WTC11 (cell line): Measurements from ENCODE around the gene USP10. TPM values are rescaled to one million over a fixed set of nuclear protein-coding genes. Genes with fewer than 3 reads are reported as not detected.

Experiments
- ATAC-seq: fragments of 200-7000 bp; cut with Tn5 transposase; 2 replicates; pipeline ENCODE4 v1.10.0; 2021; ENCODE audit warnings: mild to moderate bottlenecking, moderate library complexity
- CTCF ChIA-PET: fragments of 300-600 bp; sonication (Branson Sonifier 250); formaldehyde crosslinking; loops from one replicate; lab custom pipeline; 2021; ENCODE audit warnings: antibody characterized with exemption; lab: Charles Lee
- POLR2A ChIA-PET: fragments of 350-600 bp; sonication (Branson Sonifier 250); formaldehyde crosslinking; loops from one replicate; lab custom pipeline; 2021; ENCODE audit warnings: antibody characterized with exemption; lab: Charles Lee
- DNase-seq: peaks from one replicate; pipeline ENCODE4 v3.0.0; 2021; ENCODE audit warnings: low spot score
- H3K27ac Mint-ChIP-seq: 2 replicates; pipeline ENCODE4 v1.8.0; 2021; ENCODE audit warnings: mixed read lengths
- H3K27me3 Mint-ChIP-seq: 2 replicates; pipeline ENCODE4 v1.8.0; 2021; ENCODE audit warnings: low read depth, mild to moderate bottlenecking, moderate library complexity, mixed read lengths
- H3K36me3 Mint-ChIP-seq: 2 replicates; pipeline ENCODE4 v1.8.0; 2021; ENCODE audit warnings: mixed read lengths
- H3K4me1 Mint-ChIP-seq: 2 replicates; pipeline ENCODE4 v1.8.0; 2022; ENCODE audit warnings: mixed read lengths
- H3K4me3 Mint-ChIP-seq: 2 replicates; pipeline ENCODE4 v1.8.0; 2021; ENCODE audit warnings: mild to moderate bottlenecking, moderate library complexity, mixed read lengths
- H3K9me3 Mint-ChIP-seq: 2 replicates; pipeline ENCODE4 v1.8.0; 2021; ENCODE audit warnings: mixed read lengths
- AR ChIP-seq: fragments of 250-450 bp; sonication (Bioruptor Pico); IDR thresholded peaks from 2 replicates; pipeline ENCODE4 v1.9.0; 2021; ENCODE audit warnings: mild to moderate bottlenecking
- ARID4B ChIP-seq: sonication (generic); formaldehyde crosslinking; IDR thresholded peaks from 2 replicates; pipeline ENCODE4 v1.8.0; 2023; ENCODE audit warnings: missing genetic modification reagents, mild to moderate bottlenecking, borderline replicate concordance
- ATF1 ChIP-seq: sonication (generic); formaldehyde crosslinking; IDR thresholded peaks from 2 replicates; pipeline ENCODE4 v1.8.1; 2023; ENCODE audit warnings: mild to moderate bottlenecking, moderate library complexity, missing genetic modification reagents
- CREB1 ChIP-seq: sonication (generic); formaldehyde crosslinking; IDR thresholded peaks from 2 replicates; pipeline ENCODE4 v1.8.0; 2023; ENCODE audit warnings: mild to moderate bottlenecking, missing genetic modification reagents
- CREM ChIP-seq: sonication (generic); formaldehyde crosslinking; IDR thresholded peaks from 2 replicates; pipeline ENCODE4 v1.8.1; 2022; ENCODE audit warnings: mild to moderate bottlenecking, missing genetic modification reagents, moderate library complexity
- EMX1 ChIP-seq: fragments of 250-450 bp; sonication (Bioruptor Pico); IDR thresholded peaks from 2 replicates; pipeline ENCODE4 v1.8.0; 2021; ENCODE audit warnings: mild to moderate bottlenecking
- FOXJ3 ChIP-seq: sonication (generic); formaldehyde crosslinking; IDR thresholded peaks from 2 replicates; pipeline ENCODE4 v1.9.0; 2021; ENCODE audit warnings: missing genetic modification reagents, mild to moderate bottlenecking, borderline replicate concordance
- FOXK1 ChIP-seq: sonication (generic); formaldehyde crosslinking; IDR thresholded peaks from 2 replicates; pipeline ENCODE4 v1.8.0; 2022; ENCODE audit warnings: mild to moderate bottlenecking, moderate library complexity, missing genetic modification reagents
- FOXP1 ChIP-seq: sonication (generic); formaldehyde crosslinking; IDR thresholded peaks from 2 replicates; pipeline ENCODE4 v1.8.0; 2022; ENCODE audit warnings: missing genetic modification reagents, mild to moderate bottlenecking, moderate library complexity, borderline replicate concordance
- GTF2I ChIP-seq: fragments of 250-450 bp; sonication (Bioruptor Pico); conservative IDR thresholded peaks from 2 replicates; pipeline ENCODE4 v1.4.0; 2021; ENCODE audit warnings: mild to moderate bottlenecking
- IRF1 ChIP-seq: sonication (generic); formaldehyde crosslinking; IDR thresholded peaks from 2 replicates; pipeline ENCODE4 v1.8.0; 2023; ENCODE audit warnings: missing genetic modification reagents
- JAZF1 ChIP-seq: fragments of 250-450 bp; sonication (Bioruptor Pico); IDR thresholded peaks from 2 replicates; pipeline ENCODE4 v1.9.0; 2021; ENCODE audit warnings: moderate library complexity, mild to moderate bottlenecking, inconsistent platforms
- KAT7 ChIP-seq: sonication (generic); formaldehyde crosslinking; IDR thresholded peaks from 2 replicates; pipeline ENCODE4 v1.8.1; 2023; ENCODE audit warnings: missing genetic modification reagents, mild to moderate bottlenecking, borderline replicate concordance
- MYBL2 ChIP-seq: sonication (generic); formaldehyde crosslinking; IDR thresholded peaks from 2 replicates; pipeline ENCODE4 v1.8.1; 2023; ENCODE audit warnings: mild to moderate bottlenecking, moderate library complexity, missing genetic modification reagents
- NFATC4 ChIP-seq: fragments of 250-450 bp; sonication (Bioruptor Pico); IDR thresholded peaks from 2 replicates; pipeline ENCODE4 v1.9.0; 2021; ENCODE audit warnings: mild to moderate bottlenecking
- NR1H2 ChIP-seq: sonication (generic); formaldehyde crosslinking; IDR thresholded peaks from 2 replicates; pipeline ENCODE4 v1.9.0; 2021; ENCODE audit warnings: mild to moderate bottlenecking, moderate library complexity, missing genetic modification reagents
- SP1 ChIP-seq: sonication (generic); formaldehyde crosslinking; conservative IDR thresholded peaks from 2 replicates; pipeline ENCODE4 v1.8.1; 2022; ENCODE audit warnings: missing genetic modification reagents
- TP53 ChIP-seq: sonication (generic); formaldehyde crosslinking; IDR thresholded peaks from 2 replicates; pipeline ENCODE4 v1.8.1; 2023; ENCODE audit warnings: mild to moderate bottlenecking, missing genetic modification reagents
- ZBTB21 ChIP-seq: sonication (generic); formaldehyde crosslinking; IDR thresholded peaks from 2 replicates; pipeline ENCODE4 v1.8.1; 2023; ENCODE audit warnings: mild to moderate bottlenecking, missing genetic modification reagents, borderline replicate concordance
- ZNF121 ChIP-seq: sonication (generic); formaldehyde crosslinking; IDR thresholded peaks from 2 replicates; pipeline ENCODE4 v1.8.0; 2023; ENCODE audit warnings: missing genetic modification reagents
- total RNA-seq: library from RNA; stranded (reverse); gene quantifications from 3 replicates; pipeline ENCODE4 v1.2.3, GENCODE V29; 2021
- TF ChIP-seq, protein P1 (sequence below): sonication (generic); formaldehyde crosslinking; IDR thresholded peaks from 2 replicates; pipeline ENCODE4 v1.8.0; 2022; ENCODE audit warnings: mild to moderate bottlenecking, missing genetic modification reagents

Gene USP10
- total RNA-seq, 1 experiment from 2014 or later: 138 TPM

GRCh38 chr16:84661418-84662060, 38.3 kb upstream of the USP10 start (continued):
- no peak for TF ChIP-seq ARID4B
- no peak for TF ChIP-seq FOXP1 (CRISPR knock-in tag)
- TF ChIP-seq GTF2I (CRISPR knock-in tag): no peak
- no peak for TF ChIP-seq ATF1 (CRISPR knock-in tag)
- no peak for TF ChIP-seq NFATC4
- TF ChIP-seq IRF1 (CRISPR knock-in tag): no peak
- no peak for TF ChIP-seq NR1H2 (CRISPR knock-in tag)

GRCh38 chr16:84662471-84662870, 37.3 kb upstream of the USP10 start:
- no peak for TF ChIP-seq FOXK1
- TF ChIP-seq MYBL2 (CRISPR knock-in tag): no peak
- TF ChIP-seq KAT7 (CRISPR knock-in tag): no peak
- TF ChIP-seq CREB1 (CRISPR knock-in tag): no peak
- peaks cover 29% of the 10 kb centered on the region for H3K4me1 Mint-ChIP-seq
- ATAC-seq (no peak), DNase-seq (no peak)
- H3K9me3 Mint-ChIP-seq: no peaks in the 10 kb centered on the region
- no peaks in the 10 kb centered on the region for H3K27me3 Mint-ChIP-seq
- ChIA-PET CTCF (interaction anchor here (1.5 to 3.0 kb wide), 3 partner anchors 10 to 64 kb away, joined by 4 to 29 read pairs (median 14); no protein-coding TSS in a partner anchor), POLR2A (no interaction called here)
- peaks cover 53% of the 10 kb centered on the region for H3K36me3 Mint-ChIP-seq
- H3K4me3 Mint-ChIP-seq: no peak overlapping the region
- peak overlapping the region; percentile 68; the same call in 1 of the 2 replicates for H3K27ac Mint-ChIP-seq

DNA sequence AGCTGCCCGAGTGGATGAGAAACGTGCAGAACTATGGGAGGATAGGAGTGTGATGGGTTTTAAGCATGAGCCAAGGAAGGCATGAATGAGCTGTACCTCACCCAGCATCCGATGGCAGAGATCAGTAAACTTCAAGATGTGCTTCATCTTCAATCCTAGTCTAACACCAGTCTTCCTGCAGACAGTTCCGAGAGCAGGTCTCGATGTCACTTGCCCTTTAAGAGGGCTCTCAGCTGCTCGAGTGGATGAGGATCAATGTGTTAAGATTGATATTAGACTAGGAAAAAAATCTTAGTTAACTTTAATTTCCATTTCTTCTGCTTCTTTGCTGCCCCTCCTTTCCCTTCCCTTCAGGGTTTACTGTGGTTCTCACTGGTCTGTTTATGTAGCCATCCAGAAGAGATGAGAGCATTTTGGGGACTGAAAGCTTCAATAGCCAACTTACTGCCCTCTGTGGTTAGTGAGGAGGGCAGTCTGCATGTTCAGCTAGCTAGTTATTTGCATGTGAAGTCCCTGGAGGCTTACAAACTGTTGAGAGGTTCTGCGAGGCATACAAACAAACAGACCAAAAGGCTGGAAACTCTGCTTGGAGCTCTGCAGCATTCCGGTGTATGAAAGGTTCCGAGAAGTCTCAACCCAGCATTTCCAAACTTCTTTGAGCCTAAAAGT, 36.2 kb upstream of the USP10 start:
- Mint-ChIP-seq H3K4me1 (peaks cover 40% of the 10 kb centered on the region), H3K9me3 (no peaks in the 10 kb centered on the region), H3K27ac (peak overlapping the region; percentile 71), H3K27me3 (no peaks in the 10 kb centered on the region), H3K36me3 (peaks cover 42% of the 10 kb centered on the region), H3K4me3 (no peak overlapping the region)
- ATAC-seq (peak; percentile 46; the same call in 1 of the 2 replicates), DNase-seq (no peak)
- ChIA-PET POLR2A (interaction anchor here (0.7 kb wide), 1 partner anchor 94 kb away, joined by 3 read pairs; no protein-coding TSS in a partner anchor), CTCF (interaction anchor here (0.7 to 3.0 kb wide), 12 partner anchors 9 to 157 kb away, joined by 3 to 29 read pairs (median 4); no protein-coding TSS in a partner anchor)
- TF ChIP-seq AR (CRISPR knock-in tag): no peak
- TF ChIP-seq ZNF121: no peak
- no peak for TF ChIP-seq SP1 (CRISPR knock-in tag)
- TF ChIP-seq NFATC4: no peak
- no peak for TF ChIP-seq TP53
- no peak for TF ChIP-seq GTF2I (CRISPR knock-in tag)
- no peak for TF ChIP-seq FOXJ3 (CRISPR knock-in tag)
- TF ChIP-seq EMX1 (CRISPR knock-in tag): no peak
- no peak for TF ChIP-seq CREM (CRISPR knock-in tag)
- no peak for TF ChIP-seq ZBTB21 (CRISPR knock-in tag)
- no peak for TF ChIP-seq ATF1 (CRISPR knock-in tag)
- no peak for TF ChIP-seq JAZF1 (CRISPR knock-in tag)
- TF ChIP-seq, protein P1, sequence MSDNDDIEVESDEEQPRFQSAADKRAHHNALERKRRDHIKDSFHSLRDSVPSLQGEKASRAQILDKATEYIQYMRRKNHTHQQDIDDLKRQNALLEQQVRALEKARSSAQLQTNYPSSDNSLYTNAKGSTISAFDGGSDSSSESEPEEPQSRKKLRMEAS (CRISPR knock-in tag): no peak
- TF ChIP-seq IRF1 (CRISPR knock-in tag): no peak
